Measurements from ENCODE around the gene GABRP.

GRCh38 chr5:170758481-170758880, 25.0 kb upstream of the GABRP start:
- TF ChIP-seq CTCF (IDR thresholded peaks at IDR 0.05; ENCODE audit: low read depth, low read length, poor library complexity, severe bottlenecking) (no peak), EZH2phosphoT487 (IDR thresholded peaks at IDR 0.05; ENCODE audit: borderline replicate concordance, low read length) (no peak)

Data from DOHH2 (cell line).